ENCODE results near the gene TF. TPM values are rescaled to one million over a fixed set of nuclear protein-coding genes. Genes with fewer than 3 reads are reported as not detected.

Gene TF
- under 1 TPM; 0.60 to 0.97 TPM for total RNA-seq

- H3K36me3 Mint-ChIP-seq = no peaks in the 10 kb centered on the region
- no peak within 1 kb of the TSS for H3K4me3 Mint-ChIP-seq
- H3K9me3 Mint-ChIP-seq = peaks cover 2% of the 10 kb centered on the region
- peaks cover 2% of the 10 kb centered on the region for H3K4me1 Mint-ChIP-seq
- H3K27ac Mint-ChIP-seq = no peak within 1 kb of the TSS
- no peak for DNase-seq
- POLR2A ChIA-PET = no interaction called here
- H3K27me3 Mint-ChIP-seq = peaks cover 54% of the 10 kb centered on the region
- peak; percentile 65 for ATAC-seq (ENCODE audit: low read depth)
Observed at GRCh38 chr3:133745981-133746711, at the start of gene TF. Gene TF, plus strand, starts transcription at chr3:133746393. Its CDS starts 48 bp downstream, at chr3:133746441.

DNA sequence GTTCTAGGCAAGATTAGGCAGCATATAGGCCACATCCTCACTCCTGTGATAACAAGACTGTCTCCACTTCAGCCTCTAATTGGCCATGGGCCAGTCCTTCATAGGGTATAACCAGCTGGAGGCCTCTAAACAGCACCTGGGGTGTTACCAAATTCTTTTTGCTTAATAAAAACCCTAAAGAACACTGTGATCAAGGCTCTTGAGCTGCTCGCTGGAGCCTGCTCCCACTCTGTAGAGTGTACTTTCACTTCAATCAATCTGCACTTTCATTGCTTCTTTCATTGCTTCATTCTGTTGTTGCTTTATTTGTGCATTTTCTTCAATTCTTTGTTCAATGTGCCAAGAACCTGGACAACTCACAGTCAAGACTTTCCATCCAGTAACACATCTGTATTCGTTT lies 48.2 kb upstream of the TF start:
- no peaks in the 10 kb centered on the region for H3K36me3 Mint-ChIP-seq
- ATAC-seq (ENCODE audit: low read depth) (no peak), DNase-seq (no peak)
- POLR2A ChIA-PET = no interaction called here
- no peak overlapping the region for H3K27ac Mint-ChIP-seq
- no peaks in the 10 kb centered on the region for H3K4me1 Mint-ChIP-seq
- H3K27me3 Mint-ChIP-seq = peaks cover 4% of the 10 kb centered on the region
- no peak overlapping the region for H3K4me3 Mint-ChIP-seq
- no peaks in the 10 kb centered on the region for H3K9me3 Mint-ChIP-seq

GRCh38 chr3:133699467-133699866 lies 46.7 kb upstream of the TF start:
- H3K27ac Mint-ChIP-seq = no peak overlapping the region
- H3K27me3 Mint-ChIP-seq = peaks cover 9% of the 10 kb centered on the region
- DNase-seq = no peak
- no peaks in the 10 kb centered on the region for H3K36me3 Mint-ChIP-seq
- no peaks in the 10 kb centered on the region for H3K9me3 Mint-ChIP-seq
- POLR2A ChIA-PET = no interaction called here
- no peak overlapping the region for H3K4me3 Mint-ChIP-seq
- H3K4me1 Mint-ChIP-seq = no peaks in the 10 kb centered on the region
- no peak for ATAC-seq (ENCODE audit: low read depth)

DNA sequence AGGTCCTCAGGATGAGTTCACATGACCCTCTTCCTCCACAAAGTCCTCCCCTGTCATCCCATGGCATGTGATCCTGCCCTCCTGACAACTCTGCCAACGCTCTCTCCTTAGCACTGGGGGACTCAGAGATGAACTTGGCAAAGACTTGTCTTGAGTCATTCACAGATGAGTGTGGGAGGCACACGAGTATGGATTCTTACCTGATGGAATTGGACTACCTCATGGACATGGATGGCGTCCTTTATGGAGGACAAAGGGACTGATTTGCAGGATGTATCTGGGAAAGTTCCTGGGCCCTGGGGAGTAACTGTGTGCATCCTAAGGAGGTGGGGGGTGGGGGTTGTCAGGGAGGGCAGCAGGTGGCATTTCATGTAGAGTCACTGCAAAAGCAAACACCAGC lies 46.3 kb upstream of the TF start:
- Mint-ChIP-seq H3K4me1 (no peaks in the 10 kb centered on the region), H3K27me3 (peaks cover 12% of the 10 kb centered on the region), H3K27ac (no peak overlapping the region), H3K4me3 (no peak overlapping the region), H3K36me3 (no peaks in the 10 kb centered on the region), H3K9me3 (no peaks in the 10 kb centered on the region)
- ATAC-seq (ENCODE audit: low read depth) = no peak
- POLR2A ChIA-PET = no interaction called here
- DNase-seq = no peak

- no peak for DNase-seq
- Mint-ChIP-seq H3K4me1 (no peaks in the 10 kb centered on the region), H3K36me3 (no peaks in the 10 kb centered on the region), H3K9me3 (no peaks in the 10 kb centered on the region), H3K27me3 (peaks cover 14% of the 10 kb centered on the region), H3K4me3 (no peak overlapping the region), H3K27ac (no peak overlapping the region)
- POLR2A ChIA-PET = no interaction called here
- no peak for ATAC-seq (ENCODE audit: low read depth)
Observed at GRCh38 chr3:133700351-133700750, 45.8 kb upstream of the TF start.

DNA sequence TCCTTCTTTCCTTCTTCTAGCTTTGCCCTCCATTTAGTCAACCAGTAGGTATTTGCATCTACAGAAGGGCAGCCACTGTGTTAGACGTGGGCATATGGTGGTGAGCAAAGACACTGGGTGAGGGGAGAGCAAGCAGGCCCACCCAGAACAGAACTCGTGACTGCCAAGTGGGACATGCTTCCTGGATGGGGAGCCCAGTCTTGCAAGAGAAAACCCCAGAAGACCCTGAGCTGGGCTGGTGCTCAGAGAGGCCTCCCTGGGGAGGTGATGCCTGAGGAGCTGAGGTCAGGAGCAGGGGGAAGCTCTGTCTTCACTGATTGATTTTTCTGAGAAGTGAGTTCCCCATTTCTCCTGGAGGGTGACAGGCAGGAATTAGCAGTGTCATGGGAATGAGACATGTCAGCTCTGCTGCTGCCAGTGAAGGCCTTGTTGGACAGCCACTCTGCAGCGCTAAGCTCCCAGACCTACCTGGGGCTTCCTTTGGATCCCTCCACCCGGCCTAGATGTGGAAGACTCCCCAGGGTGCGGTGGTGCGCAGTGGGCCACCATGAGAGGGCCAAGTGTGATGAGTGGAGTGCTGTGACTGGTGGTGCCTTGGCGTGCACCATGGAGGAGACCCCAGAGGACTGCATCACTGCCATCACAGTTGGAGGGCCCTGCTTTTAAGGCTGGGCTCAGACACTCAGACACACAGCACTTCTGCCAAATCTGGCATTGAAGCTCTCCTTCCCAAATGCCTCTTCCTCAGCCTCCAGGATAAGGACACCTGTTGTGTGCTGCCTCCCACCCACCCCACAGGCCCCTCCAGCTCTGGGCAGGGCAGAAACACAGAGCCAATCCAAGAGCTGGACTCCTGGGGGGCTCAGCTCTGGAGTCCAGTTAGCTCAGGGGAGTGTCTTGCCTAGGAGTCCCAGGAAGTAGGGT lies 44.5 kb upstream of the TF start:
- POLR2A ChIA-PET = no interaction called here
- ATAC-seq (ENCODE audit: low read depth) = no peak

DNA sequence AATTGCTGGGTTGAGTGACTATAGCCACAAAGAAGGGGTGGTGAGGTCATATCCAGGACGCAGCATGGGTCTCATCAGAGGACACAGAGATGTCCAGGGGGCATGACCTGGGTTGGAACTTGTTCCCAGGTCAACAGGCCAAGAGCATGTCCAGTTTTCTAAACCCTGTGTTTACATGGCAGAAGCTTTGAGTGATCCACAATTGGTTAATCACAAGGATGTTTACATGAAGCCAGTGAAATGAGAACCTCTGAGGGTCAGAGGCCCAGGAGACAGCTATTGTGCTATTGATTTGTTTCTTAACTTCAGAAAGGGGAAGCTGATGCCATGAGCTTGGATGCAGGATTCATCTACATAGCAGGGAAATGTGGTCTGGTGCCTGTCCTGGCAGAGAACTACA lies 42.3 kb upstream of the TF start:
- no peak overlapping the region for H3K27ac Mint-ChIP-seq
- no peak overlapping the region for H3K4me3 Mint-ChIP-seq
- POLR2A ChIA-PET = no interaction called here
- peaks cover 22% of the 10 kb centered on the region for H3K27me3 Mint-ChIP-seq
- ATAC-seq (ENCODE audit: low read depth) = no peak
- no peak for DNase-seq
- no peaks in the 10 kb centered on the region for H3K4me1 Mint-ChIP-seq
- no peaks in the 10 kb centered on the region for H3K36me3 Mint-ChIP-seq
- H3K9me3 Mint-ChIP-seq = no peaks in the 10 kb centered on the region

More for the DNA sequence above, 44.5 kb upstream of the TF start:
- no peak for DNase-seq
- Mint-ChIP-seq H3K27me3 (peaks cover 15% of the 10 kb centered on the region), H3K4me1 (no peaks in the 10 kb centered on the region), H3K9me3 (no peaks in the 10 kb centered on the region), H3K27ac (no peak overlapping the region), H3K4me3 (no peak overlapping the region), H3K36me3 (no peaks in the 10 kb centered on the region)

GRCh38 chr3:133706033-133706432 lies 40.2 kb upstream of the TF start:
- H3K4me3 Mint-ChIP-seq = no peak overlapping the region
- no peak for ATAC-seq (ENCODE audit: low read depth)

DNA sequence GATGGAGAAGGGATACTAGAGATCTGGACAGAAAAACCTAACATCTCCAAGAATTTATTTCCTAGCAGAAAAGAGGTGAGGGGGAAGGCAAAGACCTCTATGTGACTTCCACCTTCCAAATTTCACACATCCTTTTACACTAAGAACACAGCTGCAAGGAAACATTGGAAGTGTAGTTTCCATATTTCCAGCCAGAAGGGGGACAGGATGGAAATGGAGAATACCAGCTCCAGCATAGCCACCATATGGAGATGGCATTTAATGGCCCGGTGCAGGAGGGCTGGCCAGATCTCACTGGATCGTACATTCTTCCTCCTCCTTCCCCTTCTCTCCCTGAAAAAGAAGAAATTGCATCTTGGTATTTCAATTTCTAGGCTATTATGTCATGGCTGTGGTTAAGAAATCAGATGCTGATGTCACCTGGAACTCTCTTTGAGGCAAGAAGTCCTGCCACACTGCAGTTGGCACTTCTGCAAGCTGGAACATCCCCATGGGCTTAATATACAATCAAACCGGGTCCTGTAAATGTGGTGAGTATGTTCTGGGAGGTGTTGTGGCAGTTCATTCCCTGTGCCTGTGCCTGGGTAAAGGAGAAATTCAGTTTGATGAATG lies 36.9 kb upstream of the TF start:
- ATAC-seq (ENCODE audit: low read depth) = no peak
- H3K36me3 Mint-ChIP-seq = no peaks in the 10 kb centered on the region
- no peaks in the 10 kb centered on the region for H3K4me1 Mint-ChIP-seq
- POLR2A ChIA-PET = no interaction called here
- peaks cover 29% of the 10 kb centered on the region for H3K27me3 Mint-ChIP-seq
- H3K4me3 Mint-ChIP-seq = no peak overlapping the region
- no peaks in the 10 kb centered on the region for H3K9me3 Mint-ChIP-seq
- H3K27ac Mint-ChIP-seq = no peak overlapping the region
- no peak for DNase-seq

More at GRCh38 chr3:133706033-133706432, 40.2 kb upstream of the TF start:
- no peak for DNase-seq
- no peaks in the 10 kb centered on the region for H3K4me1 Mint-ChIP-seq
- peaks cover 29% of the 10 kb centered on the region for H3K27me3 Mint-ChIP-seq
- H3K9me3 Mint-ChIP-seq = no peaks in the 10 kb centered on the region
- POLR2A ChIA-PET = no interaction called here
- no peaks in the 10 kb centered on the region for H3K36me3 Mint-ChIP-seq
- no peak overlapping the region for H3K27ac Mint-ChIP-seq

GRCh38 chr3:133711013-133711412 lies 35.2 kb upstream of the TF start:
- H3K4me1 Mint-ChIP-seq = no peaks in the 10 kb centered on the region
- H3K36me3 Mint-ChIP-seq = no peaks in the 10 kb centered on the region
- POLR2A ChIA-PET = no interaction called here
- no peak overlapping the region for H3K27ac Mint-ChIP-seq
- no peak for DNase-seq
- no peaks in the 10 kb centered on the region for H3K9me3 Mint-ChIP-seq
- no peak overlapping the region for H3K4me3 Mint-ChIP-seq
- ATAC-seq (ENCODE audit: low read depth) = no peak
- peaks cover 19% of the 10 kb centered on the region for H3K27me3 Mint-ChIP-seq

GRCh38 chr3:133712017-133712416 lies 34.2 kb upstream of the TF start:
- no peaks in the 10 kb centered on the region for H3K36me3 Mint-ChIP-seq
- DNase-seq (no peak), ATAC-seq (ENCODE audit: low read depth) (no peak)
- H3K4me1 Mint-ChIP-seq = no peaks in the 10 kb centered on the region
- no peak overlapping the region for H3K27ac Mint-ChIP-seq
- H3K27me3 Mint-ChIP-seq = peaks cover 16% of the 10 kb centered on the region
- H3K4me3 Mint-ChIP-seq = no peak overlapping the region
- POLR2A ChIA-PET = no interaction called here
- no peaks in the 10 kb centered on the region for H3K9me3 Mint-ChIP-seq

- Mint-ChIP-seq H3K27me3 (peaks cover 10% of the 10 kb centered on the region), H3K9me3 (no peaks in the 10 kb centered on the region), H3K4me1 (no peaks in the 10 kb centered on the region), H3K4me3 (no peak overlapping the region), H3K27ac (no peak overlapping the region), H3K36me3 (no peaks in the 10 kb centered on the region)
- DNase-seq (no peak), ATAC-seq (ENCODE audit: low read depth) (no peak)
- POLR2A ChIA-PET = no interaction called here
Observed at GRCh38 chr3:133713347-133713746, 32.8 kb upstream of the TF start.

DNA sequence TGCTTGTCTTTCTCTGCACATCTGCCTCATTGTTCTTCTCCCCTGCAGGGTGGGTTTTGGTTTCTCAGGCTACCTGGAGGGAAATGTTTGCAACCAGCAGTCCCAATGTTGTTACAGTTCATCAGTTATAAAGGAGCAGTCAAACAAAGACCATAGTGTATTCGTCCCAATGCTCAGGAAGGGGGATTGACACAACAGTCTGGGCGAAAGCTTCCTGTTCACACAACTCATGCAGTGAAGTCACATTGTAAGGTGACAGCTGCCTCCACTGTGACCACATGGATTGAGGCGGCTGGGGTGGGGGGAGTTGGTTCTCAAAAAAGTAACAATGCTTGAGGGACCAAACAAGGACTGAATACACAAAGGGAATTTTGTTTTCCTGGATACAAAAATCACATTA lies 28.8 kb upstream of the TF start:
- ATAC-seq (ENCODE audit: low read depth) (no peak), DNase-seq (no peak)
- Mint-ChIP-seq H3K4me3 (no peak overlapping the region), H3K9me3 (no peaks in the 10 kb centered on the region), H3K27ac (no peak overlapping the region), H3K27me3 (peaks cover 12% of the 10 kb centered on the region), H3K36me3 (no peaks in the 10 kb centered on the region), H3K4me1 (no peaks in the 10 kb centered on the region)
- POLR2A ChIA-PET = no interaction called here

DNA sequence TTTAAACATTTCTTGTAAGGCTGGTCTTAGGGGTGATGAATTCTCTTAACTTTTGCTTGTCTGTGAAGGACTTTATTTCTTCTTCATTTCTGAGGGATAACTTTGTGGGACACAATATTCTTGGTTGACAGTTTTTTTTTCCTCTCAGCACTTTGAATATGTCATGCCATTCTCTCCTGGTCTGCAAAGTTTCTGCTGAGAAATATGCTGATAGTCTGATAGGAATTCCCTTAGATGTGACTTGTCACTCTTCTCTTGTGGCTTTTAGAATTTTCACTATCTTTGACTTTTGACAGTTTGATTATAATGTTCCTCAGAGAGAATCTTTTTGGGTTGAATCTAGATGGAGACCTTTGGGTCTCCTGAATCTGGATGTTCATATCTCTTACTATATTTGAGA lies 23.3 kb upstream of the TF start:
- Mint-ChIP-seq H3K27ac (no peak overlapping the region), H3K4me1 (no peaks in the 10 kb centered on the region), H3K9me3 (peaks cover 9% of the 10 kb centered on the region), H3K4me3 (no peak overlapping the region), H3K36me3 (no peaks in the 10 kb centered on the region), H3K27me3 (peaks cover 12% of the 10 kb centered on the region)
- ATAC-seq (ENCODE audit: low read depth) = no peak
- POLR2A ChIA-PET = no interaction called here
- no peak for DNase-seq
